HG02973 (cell line): ENCODE data around the gene AMH.

Experiments
- ATAC-seq: cut with Tn5 transposase; IDR thresholded peaks from one replicate; pipeline ENCODE4 v1.9.1; 2021; ENCODE audit warnings: moderate library complexity; ENCODE audit not compliant: unreplicated experiment

The AMH gene

DNA sequence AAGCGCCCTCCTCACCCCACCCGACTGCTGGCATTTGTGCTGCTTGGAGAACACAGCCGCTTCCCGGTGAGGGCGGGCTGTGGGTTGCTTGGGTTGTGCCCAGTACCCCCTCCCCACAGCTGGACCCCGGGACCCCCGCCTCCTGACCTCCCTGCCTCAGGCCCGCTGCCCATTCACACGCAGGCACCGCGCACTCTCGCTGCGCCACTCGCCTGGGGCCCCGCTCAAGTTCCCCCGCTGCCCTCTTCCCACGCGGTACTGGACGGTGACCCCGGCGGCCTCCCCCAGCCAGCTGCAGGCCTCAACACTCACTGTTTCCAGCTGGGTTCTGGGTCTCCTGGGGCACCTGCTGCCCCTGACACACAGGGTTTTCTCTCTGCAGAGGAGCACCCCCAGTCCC, 29.4 kb upstream of the AMH start:
- no peak for ATAC-seq

DNA sequence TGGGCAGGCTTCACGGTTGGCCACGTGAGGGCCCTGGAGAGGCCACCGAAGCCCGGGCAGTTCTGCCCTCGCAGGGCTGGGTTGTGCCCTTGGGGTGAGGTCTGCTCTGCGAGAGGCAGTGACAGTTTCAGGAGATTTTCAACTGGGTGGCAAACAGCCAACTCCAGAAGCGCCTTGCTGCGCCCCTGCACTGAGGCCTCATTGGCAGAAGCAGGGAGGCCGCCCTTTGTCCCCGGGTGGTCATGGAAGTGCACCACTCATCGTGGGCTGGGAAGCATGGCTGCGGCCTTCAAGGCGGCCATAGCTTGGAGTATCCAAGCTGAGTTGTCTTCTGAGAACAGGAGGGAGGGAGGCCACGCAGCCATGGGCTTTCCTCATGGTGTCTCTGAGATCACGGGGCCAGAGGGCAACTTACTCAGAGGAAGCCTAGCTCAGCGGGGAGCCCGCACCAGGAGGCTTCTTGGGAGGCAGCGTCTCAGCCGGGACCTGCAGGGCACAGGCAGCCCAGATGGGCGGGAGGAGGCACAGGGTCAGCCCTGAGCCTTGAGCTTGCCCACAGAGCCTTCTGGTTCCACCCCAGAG, 27.8 kb upstream of the AMH start:
- no peak for ATAC-seq

DNA sequence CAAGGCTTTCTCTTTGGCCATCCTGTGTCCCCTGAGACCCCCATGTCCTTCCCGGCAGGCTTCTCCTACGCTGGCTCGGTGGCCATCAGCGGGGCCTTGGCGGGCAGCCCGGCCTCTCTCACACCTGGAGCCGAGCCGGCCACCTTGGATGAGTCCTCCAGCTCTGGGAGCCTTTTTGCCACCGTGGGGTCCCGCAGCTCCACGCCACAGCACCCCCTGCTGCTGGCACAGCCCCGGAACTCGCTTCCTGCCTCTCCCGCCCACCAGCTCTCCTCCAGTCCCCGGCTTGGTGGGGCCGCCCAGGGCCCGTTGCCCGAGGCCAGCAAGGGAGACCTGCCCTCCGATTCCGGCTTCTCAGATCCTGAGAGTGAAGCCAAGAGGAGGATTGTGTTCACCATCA, 27.2 kb upstream of the AMH start:
- ATAC-seq = no peak

DNA sequence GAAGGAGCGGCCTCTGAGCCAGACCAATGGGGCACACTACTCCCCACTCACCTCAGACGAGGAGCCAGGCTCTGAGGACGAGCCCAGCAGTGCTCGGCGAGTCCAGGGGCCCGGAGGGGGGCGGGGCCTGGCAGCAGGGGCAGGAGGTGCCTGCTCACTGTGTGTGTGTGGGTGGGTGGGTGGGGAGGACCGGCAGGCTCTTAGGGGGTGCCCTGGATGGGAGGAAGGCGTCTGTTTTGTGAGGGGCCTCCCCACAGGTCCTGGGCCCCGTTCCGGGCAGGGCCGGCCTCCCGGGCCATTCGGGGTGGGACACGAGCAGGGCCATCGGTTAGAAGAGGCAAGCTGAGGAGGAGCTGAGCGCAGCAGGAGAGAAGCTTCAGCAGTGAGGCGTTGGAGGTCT, 25.7 kb upstream of the AMH start:
- ATAC-seq = no peak

DNA sequence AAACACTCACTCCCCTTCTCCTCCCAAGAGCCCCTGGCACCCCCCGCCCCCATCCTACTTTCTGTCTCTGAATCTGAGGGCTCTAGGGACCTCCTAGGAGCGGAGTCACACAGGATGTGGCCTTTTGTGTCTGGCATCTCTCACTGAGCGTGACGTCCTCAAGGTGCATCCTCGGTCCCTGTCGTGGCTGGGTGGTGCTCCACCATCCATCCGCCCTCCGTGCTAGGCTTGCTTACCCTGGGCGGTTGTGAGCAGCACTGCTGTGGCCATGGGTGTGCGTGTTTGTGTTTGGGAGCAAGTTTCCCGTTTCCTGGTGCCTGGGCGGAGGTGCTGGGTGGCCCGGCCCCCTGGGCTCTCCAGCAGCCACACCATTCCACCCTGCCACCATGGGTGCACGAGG, 25.2 kb upstream of the AMH start:
- no peak for ATAC-seq

DNA sequence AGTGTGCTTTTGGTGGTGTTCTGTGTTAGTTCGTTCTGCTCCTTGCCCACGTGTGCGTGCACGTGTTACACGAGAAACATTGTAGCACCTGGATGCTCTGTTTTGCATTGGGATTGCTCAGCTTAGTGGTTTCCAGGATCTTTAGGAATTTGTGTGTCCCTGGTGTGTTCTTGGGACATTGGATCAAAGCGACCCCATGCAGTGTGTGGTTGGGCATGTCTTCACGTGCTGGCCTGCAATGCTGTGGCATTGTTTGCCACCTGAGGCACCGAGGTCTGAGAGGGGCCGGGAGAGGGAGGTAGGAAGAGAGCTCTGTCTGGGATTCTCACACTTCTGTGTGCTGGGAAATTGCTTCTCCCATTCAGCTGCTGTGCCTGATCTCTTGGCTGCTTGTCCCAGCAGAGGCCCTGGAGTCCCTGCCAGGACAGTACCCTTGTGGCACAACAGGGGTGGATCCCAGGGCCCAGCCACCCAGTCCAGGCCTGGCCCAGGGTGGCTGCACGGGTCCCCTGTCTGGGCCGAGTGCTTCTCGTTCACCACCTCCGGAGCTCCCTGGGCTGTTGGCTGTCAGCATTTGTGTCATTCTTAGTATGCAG, 24.3 kb upstream of the AMH start:
- no peak for ATAC-seq

DNA sequence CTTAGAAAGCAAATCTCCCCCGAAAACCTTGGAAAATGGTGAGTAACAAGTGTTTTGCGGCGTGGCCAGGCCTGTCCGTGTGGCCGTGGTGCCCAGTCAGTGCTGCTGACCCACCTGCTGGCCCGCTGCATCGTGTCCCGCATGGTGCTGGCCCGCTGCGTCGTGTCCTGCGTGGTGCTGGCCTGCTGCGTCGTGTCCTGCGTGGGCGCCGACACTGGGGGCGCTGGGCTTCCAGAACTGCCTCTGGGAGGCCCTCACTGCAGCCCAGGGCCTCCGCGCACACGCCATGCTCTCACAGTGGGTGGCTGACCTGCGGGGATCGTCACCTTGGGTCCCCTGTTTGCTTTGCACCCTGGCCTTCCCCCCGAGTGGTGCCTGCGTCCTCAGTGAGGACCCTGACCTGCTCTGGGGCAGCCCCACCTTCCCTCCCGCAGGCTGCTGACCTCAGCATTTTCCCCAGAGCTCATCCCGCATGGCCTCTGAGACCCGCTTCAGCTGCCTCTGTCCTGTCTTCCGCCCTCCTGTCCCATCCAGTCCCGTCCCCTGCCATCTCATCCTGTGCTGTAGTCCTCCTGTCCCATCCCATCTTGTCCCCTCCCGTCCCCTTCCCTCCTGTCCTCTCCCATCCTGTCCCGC, 23.6 kb upstream of the AMH start:
- no peak for ATAC-seq

DNA sequence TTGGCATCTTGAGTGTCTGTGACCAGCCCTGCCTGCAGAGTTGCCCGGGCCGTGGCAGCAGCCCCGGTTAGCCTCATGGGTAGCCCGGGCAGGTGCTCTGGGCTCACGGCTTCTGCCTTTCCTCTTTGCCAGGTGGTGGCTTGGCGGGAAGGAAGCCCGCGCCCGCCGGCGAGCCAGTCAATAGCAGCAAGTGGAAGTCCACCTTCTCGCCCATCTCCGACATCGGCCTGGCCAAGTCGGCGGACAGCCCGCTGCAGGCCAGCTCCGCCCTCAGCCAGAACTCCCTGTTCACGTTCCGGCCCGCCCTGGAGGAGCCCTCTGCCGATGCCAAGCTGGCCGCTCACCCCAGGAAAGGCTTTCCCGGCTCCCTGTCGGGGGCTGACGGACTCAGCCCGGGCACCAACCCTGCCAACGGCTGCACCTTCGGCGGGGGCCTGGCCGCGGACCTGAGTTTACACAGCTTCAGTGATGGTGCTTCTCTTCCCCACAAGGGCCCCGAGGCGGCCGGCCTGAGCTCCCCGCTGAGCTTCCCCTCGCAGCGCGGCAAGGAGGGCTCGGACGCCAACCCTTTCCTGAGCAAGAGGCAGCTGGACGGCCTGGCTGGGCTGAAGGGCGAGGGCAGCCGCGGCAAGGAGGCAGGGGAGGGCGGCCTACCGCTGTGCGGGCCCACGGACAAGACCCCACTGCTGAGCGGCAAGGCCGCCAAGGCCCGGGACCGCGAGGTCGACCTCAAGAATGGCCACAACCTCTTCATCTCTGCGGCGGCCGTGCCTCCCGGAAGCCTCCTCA, 22.9 kb upstream of the AMH start:
- no peak for ATAC-seq

DNA sequence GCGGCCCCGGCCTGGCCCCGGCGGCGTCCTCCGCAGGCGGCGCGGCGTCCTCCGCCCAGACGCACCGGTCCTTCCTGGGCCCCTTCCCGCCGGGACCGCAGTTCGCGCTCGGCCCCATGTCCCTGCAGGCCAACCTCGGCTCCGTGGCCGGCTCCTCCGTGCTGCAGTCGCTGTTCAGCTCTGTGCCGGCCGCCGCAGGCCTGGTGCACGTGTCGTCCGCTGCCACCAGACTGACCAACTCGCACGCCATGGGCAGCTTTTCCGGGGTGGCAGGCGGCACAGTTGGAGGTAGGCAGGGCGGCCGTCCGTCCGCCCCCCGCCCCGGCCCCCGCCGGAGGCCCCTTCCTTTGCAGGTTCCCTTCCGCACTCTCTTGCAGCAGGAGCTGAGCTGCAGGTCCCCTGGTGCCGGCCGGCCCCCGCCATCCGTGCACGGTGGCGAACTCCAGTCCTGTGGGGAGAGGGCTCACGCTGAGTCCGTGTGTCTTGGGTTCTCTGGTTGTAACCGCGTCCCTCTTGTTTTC, 22.2 kb upstream of the AMH start:
- ATAC-seq = no peak

DNA sequence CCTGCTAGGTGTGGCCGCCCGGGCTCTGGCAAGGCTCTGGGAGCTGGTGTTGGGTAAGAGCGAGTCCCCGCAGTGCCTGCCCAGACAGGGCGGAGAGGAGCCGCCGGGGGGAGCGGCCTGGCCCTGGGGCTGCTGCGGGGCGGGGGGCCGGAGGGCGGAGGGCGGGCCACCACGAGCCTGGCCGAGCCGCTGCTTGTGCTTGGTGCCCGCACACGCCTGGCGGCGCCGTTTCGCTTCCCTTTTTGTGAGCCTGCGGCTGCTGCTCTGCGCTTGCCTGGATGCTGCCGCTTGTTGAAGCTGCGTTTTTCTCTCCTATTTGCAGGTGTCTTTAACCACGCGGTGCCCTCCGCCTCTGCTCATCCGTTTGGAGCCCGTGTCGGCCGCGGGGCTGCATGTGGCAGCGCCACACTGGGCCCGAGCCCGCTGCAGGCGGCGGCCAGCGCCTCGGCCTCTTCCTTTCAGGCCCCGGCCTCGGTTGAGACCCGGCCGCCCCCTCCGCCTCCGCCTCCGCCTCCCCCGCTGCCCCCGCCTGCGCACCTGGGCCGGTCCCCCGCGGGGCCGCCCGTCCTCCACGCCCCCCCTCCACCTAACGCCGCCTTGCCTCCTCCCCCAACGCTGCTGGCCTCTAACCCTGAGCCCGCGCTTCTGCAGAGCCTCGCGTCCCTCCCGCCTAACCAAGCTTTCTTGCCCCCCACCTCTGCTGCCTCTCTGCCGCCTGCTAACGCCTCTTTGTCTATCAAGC, 21.5 kb upstream of the AMH start:
- ATAC-seq = no peak

DNA sequence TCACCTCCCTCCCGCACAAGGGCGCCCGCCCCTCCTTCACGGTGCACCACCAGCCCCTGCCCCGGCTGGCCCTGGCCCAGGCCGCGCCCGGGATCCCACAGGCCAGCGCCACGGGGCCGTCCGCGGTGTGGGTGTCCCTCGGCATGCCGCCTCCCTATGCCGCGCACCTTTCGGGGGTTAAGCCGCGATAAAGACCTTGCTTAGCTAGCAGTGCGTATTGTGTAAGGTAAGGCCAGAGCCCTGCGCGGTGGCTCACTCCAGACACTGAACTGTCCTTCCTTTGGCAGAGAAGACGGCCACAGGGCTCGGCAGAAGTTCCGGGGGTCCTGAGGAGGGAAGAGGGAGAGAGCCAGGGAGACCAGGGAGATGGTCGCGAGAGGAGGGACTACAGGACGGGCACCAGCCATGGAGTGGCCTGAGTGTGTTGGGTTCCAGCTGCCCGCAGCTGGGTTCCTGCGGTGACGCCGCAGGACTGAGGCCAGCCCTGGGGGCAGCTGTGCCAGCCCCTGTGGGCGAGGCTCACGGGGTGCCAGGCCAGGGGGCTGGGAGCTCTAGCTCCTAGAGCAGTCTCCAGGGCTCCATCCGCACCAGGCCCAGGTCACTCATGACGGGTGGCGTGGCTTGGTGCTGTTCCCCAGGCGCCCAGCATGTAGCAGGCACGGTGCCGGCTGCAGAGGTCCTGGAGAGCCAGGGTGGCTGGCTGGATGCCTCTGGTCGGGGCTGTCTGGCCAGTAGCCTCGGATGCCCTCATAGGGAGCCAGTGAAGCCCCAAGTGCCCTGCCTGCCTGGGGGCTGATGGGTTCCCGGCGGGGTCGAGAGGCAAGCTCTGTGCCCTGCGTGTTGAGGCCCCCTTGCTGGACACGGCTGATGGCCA, 20.7 kb upstream of the AMH start:
- no peak for ATAC-seq

DNA sequence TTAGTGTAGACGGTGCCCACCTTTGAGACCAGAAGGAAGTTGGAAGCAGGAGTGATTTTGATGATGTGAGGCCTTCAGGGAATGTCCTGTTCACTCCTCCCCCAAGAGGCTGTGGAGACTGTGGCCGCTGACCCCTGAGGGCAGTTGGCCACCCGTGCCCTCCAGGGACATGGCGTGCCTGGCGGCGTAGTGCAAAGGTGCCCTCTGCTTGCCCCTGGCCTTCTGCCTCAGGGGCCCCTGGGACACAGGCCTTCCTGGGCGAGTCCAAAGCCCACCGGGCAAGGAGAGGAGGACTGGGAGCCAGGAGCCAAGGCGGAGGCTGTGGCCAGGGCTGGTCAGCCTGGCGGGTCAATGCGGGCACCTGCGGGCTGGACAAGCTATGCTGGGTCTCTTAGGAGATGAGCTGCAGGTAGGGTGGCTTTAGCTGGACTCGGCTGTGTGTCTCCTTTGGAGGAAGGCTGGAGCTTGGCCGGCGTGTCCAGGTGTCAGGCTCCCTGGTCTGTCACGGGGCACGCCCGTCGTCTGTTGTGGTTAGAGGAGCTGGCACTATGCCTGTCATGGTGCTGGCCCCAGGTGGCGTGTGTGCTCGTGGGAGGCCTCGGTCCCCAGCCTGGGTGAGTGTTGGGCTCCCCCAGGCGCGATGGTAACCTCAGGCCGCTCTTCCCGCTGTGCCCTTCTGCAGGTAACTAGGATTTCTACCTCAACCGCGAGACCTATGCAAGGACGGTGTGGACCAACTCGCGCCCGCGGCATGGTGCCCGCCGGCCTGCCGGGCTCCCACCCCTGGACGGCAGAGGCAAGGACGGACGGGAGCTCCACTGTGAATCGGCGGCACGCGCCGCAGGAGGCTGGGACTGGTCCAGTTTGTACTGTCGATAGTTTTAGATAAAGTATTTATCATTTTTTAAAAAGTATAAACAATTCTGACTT, 19.8 kb upstream of the AMH start:
- ATAC-seq = no peak

DNA sequence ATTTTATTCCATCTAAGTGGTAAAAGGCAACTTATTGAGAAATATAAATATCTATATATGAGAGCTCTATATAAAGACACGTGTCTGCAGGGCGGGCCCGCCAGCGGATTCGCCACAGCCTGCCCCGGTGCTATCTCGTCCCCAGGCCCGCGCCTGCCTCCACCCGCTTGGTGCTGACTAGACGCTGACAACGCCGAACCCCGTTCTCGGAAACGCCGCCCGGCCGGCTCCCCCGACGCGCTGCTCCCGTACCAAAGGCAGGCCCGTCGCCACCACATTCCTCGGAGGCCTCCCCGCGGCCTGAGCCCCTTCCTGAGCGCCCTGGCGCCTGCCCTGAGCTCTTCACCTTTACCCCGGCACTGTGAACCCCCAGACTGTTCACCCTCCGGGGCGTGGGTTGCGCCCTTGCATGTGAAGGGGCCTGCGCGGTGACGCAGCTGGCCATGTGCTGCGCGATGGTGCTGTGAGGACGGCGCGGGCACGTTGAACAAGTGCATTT, 19.0 kb upstream of the AMH start:
- ATAC-seq = no peak

DNA sequence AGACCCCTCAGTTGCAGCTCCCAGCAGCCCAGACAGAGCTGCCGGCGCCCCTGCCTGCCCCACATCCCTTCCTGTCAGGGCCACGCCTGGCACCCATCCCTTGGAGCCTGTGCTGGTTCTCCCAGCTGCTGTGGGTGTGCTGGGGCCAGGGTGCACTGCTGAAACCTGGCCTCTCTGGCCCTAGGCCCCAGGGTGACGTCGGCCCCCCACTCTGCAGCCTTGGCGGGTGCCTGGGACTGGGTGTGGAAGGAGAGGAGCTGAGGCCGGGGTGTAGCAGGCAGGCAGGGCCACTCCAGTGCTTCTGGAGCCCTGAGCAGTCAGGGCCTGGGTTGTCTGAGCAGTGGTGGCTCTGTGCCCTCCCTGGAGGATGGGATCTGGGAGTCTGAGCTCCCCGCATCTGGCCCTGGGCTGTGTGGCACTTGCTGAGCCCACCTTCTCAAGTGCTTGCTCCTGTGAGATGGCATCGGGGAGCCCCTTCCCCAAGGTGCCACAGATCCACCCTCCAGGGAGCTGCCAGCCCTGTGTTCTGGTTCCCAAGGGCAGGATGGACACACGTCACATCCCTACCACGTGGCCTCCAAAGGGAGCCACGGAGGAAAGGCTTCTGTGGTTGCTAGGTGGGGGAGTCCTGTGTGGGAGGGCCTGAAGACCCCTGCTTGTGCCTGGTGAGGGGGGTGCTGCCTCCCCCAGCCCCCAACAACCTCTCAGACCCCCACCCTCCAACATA, 18.2 kb upstream of the AMH start:
- no peak for ATAC-seq

DNA sequence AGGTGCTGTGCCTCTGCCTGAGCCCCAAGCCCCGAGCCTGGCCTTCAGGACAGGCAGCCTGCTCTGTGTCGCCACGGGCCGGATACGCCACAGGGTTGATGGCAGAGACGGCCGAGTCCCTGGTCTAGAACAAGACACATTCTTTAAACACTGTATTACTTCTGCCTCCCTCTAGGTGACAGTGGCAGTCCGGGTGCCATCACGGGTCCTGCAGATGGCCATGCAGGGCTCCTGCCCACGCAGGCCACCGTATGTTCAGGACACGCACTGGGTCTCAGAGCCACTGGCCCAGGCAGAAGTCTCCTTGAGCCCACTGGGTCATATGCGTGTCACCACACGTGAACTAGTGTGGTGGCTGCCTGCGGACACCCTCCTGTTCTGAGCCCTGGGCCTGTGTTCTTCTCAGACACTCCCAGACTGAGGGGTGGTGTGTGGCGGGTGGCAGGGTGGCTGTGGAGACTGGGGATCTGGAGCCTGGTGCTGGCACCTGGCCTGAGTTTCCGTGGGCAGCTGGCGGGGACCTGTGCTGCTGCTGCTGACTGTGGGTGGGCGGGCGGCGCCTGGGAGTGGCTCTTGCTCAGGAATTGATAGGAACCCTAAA, 17.4 kb upstream of the AMH start:
- no peak for ATAC-seq

DNA sequence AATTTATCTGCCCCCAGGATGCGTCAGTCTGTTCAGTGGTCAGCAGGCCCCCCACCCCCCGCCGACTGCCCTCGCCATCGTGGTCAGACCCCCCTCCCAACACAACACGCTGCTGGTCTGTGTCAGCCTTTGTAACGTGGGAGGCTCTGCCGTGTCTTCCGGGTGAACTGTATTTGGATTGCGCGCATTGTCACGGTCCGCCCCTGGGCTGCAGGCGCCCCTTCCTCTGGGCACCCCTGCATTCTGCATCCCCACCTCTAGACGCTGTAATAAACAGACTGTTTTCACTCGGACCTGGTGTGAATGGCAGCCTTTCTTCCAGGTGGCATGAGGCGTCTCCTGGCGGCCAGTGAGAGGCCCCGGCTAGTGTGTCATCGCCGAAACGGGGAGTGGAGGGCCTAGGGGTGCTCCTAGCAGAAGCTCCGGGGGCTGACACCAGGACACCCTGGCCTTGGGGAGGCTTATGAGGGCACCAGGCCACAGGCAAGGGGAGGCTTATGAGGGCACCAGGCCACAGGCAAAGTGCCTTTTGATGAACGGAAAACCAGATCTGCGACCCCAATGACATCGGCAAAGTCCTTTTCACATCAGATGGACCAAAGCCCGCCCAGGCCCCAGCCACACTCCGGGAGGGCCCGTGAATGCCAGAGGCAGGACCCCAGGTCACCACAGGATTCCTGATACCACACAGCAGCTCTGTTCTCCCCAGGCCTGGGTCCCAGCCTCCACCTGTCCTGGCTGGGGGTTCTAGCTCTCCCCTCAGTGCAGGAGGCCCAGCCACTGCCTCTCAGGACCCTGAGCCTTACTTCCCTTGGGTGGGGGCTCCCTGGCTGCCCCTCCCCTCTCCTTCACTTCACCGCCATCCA, 16.6 kb upstream of the AMH start:
- no peak for ATAC-seq
